Rectal smooth muscle tissue (tissue), 1 donor: ENCODE measurements around the gene CHGA.

ENCODE experiments used
- H3K27ac ChIP-seq: one replicate; pipeline ENCODE4 v1.7.0; 2013; ENCODE audit warnings: low read depth, low read length, inconsistent platforms
- H3K27me3 ChIP-seq: one replicate; pipeline ENCODE4 v1.7.0; 2013; ENCODE audit warnings: low read length; ENCODE audit not compliant: control insufficient read depth, insufficient read depth
- H3K36me3 ChIP-seq: one replicate; pipeline ENCODE4 v1.7.0; 2013; ENCODE audit warnings: low read length; ENCODE audit not compliant: control insufficient read depth, insufficient read depth
- H3K4me1 ChIP-seq: one replicate; pipeline ENCODE4 v1.7.0; 2013; ENCODE audit warnings: low read length; ENCODE audit not compliant: control insufficient read depth, insufficient read depth
- H3K4me3 ChIP-seq: one replicate; pipeline ENCODE4 v1.7.0; 2013; ENCODE audit warnings: low read length
- H3K9ac ChIP-seq: one replicate; pipeline ENCODE4 v1.7.0; 2013; ENCODE audit warnings: low read length

Gene CHGA

GRCh38 chr14:92890830-92891588 lies 31.9 kb upstream of the CHGA start:
- Histone ChIP-seq H3K9ac (no peak overlapping the region), H3K4me1 (no peaks in the 10 kb centered on the region), H3K27me3 (no peaks in the 10 kb centered on the region), H3K4me3 (no peak overlapping the region), H3K27ac (no peak overlapping the region), H3K36me3 (no peaks in the 10 kb centered on the region)

GRCh38 chr14:92892589-92892988 lies 30.4 kb upstream of the CHGA start:
- Histone ChIP-seq H3K4me1 (no peaks in the 10 kb centered on the region), H3K9ac (no peak overlapping the region), H3K27me3 (no peaks in the 10 kb centered on the region), H3K27ac (no peak overlapping the region), H3K4me3 (no peak overlapping the region), H3K36me3 (no peaks in the 10 kb centered on the region)

GRCh38 chr14:92895352-92895878 lies 27.5 kb upstream of the CHGA start:
- no peak overlapping the region for H3K4me3 ChIP-seq
- H3K9ac ChIP-seq, result no peak overlapping the region
- no peaks in the 10 kb centered on the region for H3K27me3 ChIP-seq
- H3K27ac ChIP-seq, result no peak overlapping the region
- H3K36me3 ChIP-seq, result no peaks in the 10 kb centered on the region
- no peaks in the 10 kb centered on the region for H3K4me1 ChIP-seq

- H3K36me3 ChIP-seq, result no peaks in the 10 kb centered on the region
- peaks cover 5% of the 10 kb centered on the region for H3K27me3 ChIP-seq
- H3K9ac ChIP-seq, result no peak overlapping the region
- no peak overlapping the region for H3K4me3 ChIP-seq
- no peaks in the 10 kb centered on the region for H3K4me1 ChIP-seq
- no peak overlapping the region for H3K27ac ChIP-seq
These were observed 24.9 kb upstream of the CHGA start for GRCh38 chr14:92897922-92898565.

GRCh38 chr14:92898566-92899131 lies 24.3 kb upstream of the CHGA start:
- no peak overlapping the region for H3K9ac ChIP-seq
- H3K4me1 ChIP-seq, result no peaks in the 10 kb centered on the region
- no peak overlapping the region for H3K27ac ChIP-seq
- H3K27me3 ChIP-seq, result peaks cover 5% of the 10 kb centered on the region
- H3K36me3 ChIP-seq, result no peaks in the 10 kb centered on the region
- no peak overlapping the region for H3K4me3 ChIP-seq

GRCh38 chr14:92900660-92901059 lies 22.3 kb upstream of the CHGA start:
- peaks cover 5% of the 10 kb centered on the region for H3K27me3 ChIP-seq
- no peaks in the 10 kb centered on the region for H3K4me1 ChIP-seq
- H3K9ac ChIP-seq, result no peak overlapping the region
- no peak overlapping the region for H3K27ac ChIP-seq
- H3K36me3 ChIP-seq, result no peaks in the 10 kb centered on the region
- no peak overlapping the region for H3K4me3 ChIP-seq

- H3K4me3 ChIP-seq, result no peak overlapping the region
- H3K4me1 ChIP-seq, result no peaks in the 10 kb centered on the region
- peaks cover 5% of the 10 kb centered on the region for H3K27me3 ChIP-seq
- no peak overlapping the region for H3K27ac ChIP-seq
- no peak overlapping the region for H3K9ac ChIP-seq
- H3K36me3 ChIP-seq, result no peaks in the 10 kb centered on the region
These were observed 20.8 kb upstream of the CHGA start for GRCh38 chr14:92902191-92902590.

GRCh38 chr14:92902726-92903125 lies 20.2 kb upstream of the CHGA start:
- Histone ChIP-seq H3K4me1 (no peaks in the 10 kb centered on the region), H3K4me3 (no peak overlapping the region), H3K36me3 (no peaks in the 10 kb centered on the region), H3K9ac (no peak overlapping the region), H3K27me3 (peaks cover 5% of the 10 kb centered on the region), H3K27ac (no peak overlapping the region)

- Histone ChIP-seq H3K9ac (no peak overlapping the region), H3K4me1 (no peaks in the 10 kb centered on the region), H3K36me3 (no peaks in the 10 kb centered on the region), H3K27me3 (peaks cover 5% of the 10 kb centered on the region), H3K27ac (no peak overlapping the region), H3K4me3 (no peak overlapping the region)
These were observed 19.6 kb upstream of the CHGA start for GRCh38 chr14:92903359-92903758.

- Histone ChIP-seq H3K4me1 (no peaks in the 10 kb centered on the region), H3K27ac (no peak overlapping the region), H3K27me3 (peaks cover 5% of the 10 kb centered on the region), H3K36me3 (no peaks in the 10 kb centered on the region), H3K9ac (no peak overlapping the region), H3K4me3 (no peak overlapping the region)
These were observed 17.3 kb upstream of the CHGA start for GRCh38 chr14:92905667-92906066.

- Histone ChIP-seq H3K27ac (no peak overlapping the region), H3K27me3 (peaks cover 5% of the 10 kb centered on the region), H3K4me3 (no peak overlapping the region), H3K9ac (no peak overlapping the region), H3K36me3 (no peaks in the 10 kb centered on the region), H3K4me1 (no peaks in the 10 kb centered on the region)
These were observed 16.5 kb upstream of the CHGA start for GRCh38 chr14:92906420-92906819.

- Histone ChIP-seq H3K27me3 (peaks cover 5% of the 10 kb centered on the region), H3K9ac (no peak overlapping the region), H3K27ac (no peak overlapping the region), H3K4me3 (no peak overlapping the region), H3K36me3 (no peaks in the 10 kb centered on the region), H3K4me1 (no peaks in the 10 kb centered on the region)
These were observed 16.1 kb upstream of the CHGA start for GRCh38 chr14:92906823-92907222.
